Prostate gland (tissue), 2 donors: ENCODE data around the gene CEP63. TPM values are rescaled to one million over a fixed set of nuclear protein-coding genes. Genes with fewer than 3 reads are reported as not detected.
"Not testable (repeated sequence)": the region's sequence is repeated elsewhere in the genome, so short reads cannot be mapped to it uniquely, and the experiment has no call there.

Experiments used
- DNase-seq: peaks from one replicate; pipeline ENCODE4 v3.0.0-alpha.2; 2019; ENCODE audit warnings: low spot score
- H3K27ac ChIP-seq, 2 donors: fragments of 200-600 bp; sonication (generic); 2 replicates each; pipeline ENCODE4 v1.5.1; 2017 to 2019
- H3K27me3 ChIP-seq: fragments of 200-600 bp; sonication (generic); replicated peaks from 2 replicates; pipeline ENCODE4 v1.5.1; 2019; ENCODE audit not compliant: insufficient read depth
- H3K36me3 ChIP-seq, 2 donors: fragments of 200-600 bp; sonication (generic); 1 replicate in 1 of 2; 2 replicates in 1 of 2; pipeline versions ENCODE4 v1.5.1 to v1.8.1; 2017 to 2019
- H3K4me1 ChIP-seq: fragments of 200-600 bp; sonication (generic); replicated peaks from 2 replicates; pipeline ENCODE4 v1.5.1; 2019
- H3K4me3 ChIP-seq, 2 donors: fragments of 200-600 bp; sonication (generic); 2 replicates each; pipeline ENCODE4 v1.5.1; 2017 to 2019
- H3K9me3 ChIP-seq: fragments of 200-600 bp; sonication (generic); 2 replicates; pipeline ENCODE4 v1.5.1; 2017
- CTCF ChIP-seq, 4 experiments: fragments of 200-600 bp in 2 of 4; fragments of 450-650 bp in 2 of 4; sonication (generic) in 2 of 4; IDR thresholded peaks; 1 replicate in 3 of 4; 2 replicates in 1 of 4; pipeline ENCODE4 v1.5.1; 2016 to 2019; ENCODE audit warnings: antibody characterized with exemption in 4 of 4, mild to moderate bottlenecking in 2 of 4, moderate library complexity in 2 of 4
- POLR2A ChIP-seq: fragments of 450-650 bp; IDR thresholded peaks from one replicate; pipeline ENCODE4 v1.6.1; 2016; ENCODE audit warnings: antibody characterized with exemption, mild to moderate bottlenecking
- POLR2AphosphoS5 ChIP-seq: sonication (generic); formaldehyde crosslinking; IDR thresholded peaks from one replicate; pipeline ENCODE4 v1.6.1; 2017; ENCODE audit warnings: antibody characterized with exemption
- WGBS: methylation state at CpG from one replicate; pipeline ENCODE4 v1.1.5; 2018; 5-methylcytosine and 5-hydroxymethylcytosine counted together
- intact Hi-C: fragments of 100-400 bp; cut with DNase I; formaldehyde crosslinking; loops from one replicate; pipeline ENCODE4 v1.14.2; 2022
- total RNA-seq, 2 donors: library from RNA; depleted of rRNA; stranded (reverse); fragments of >200 nt; gene quantifications; one replicate each; pipeline ENCODE4 v1.1.0, GENCODE V29; 2016

CEP63 gene
- total RNA-seq, 2 donors from 2014 or later: 35.2 to 60.1 TPM

GRCh38 chr3:134536781-134537180, 50.9 kb downstream of the CEP63 start:
- Histone ChIP-seq H3K4me3 (no peak overlapping the region), H3K27ac (no peak overlapping the region), H3K4me1 (no peaks in the 10 kb centered on the region), H3K9me3 (no peaks in the 10 kb centered on the region), H3K27me3 (no peaks in the 10 kb centered on the region), H3K36me3 (no peaks in the 10 kb centered on the region)
- no peak for DNase-seq
- no peak for TF ChIP-seq CTCF (IDR thresholded peaks at IDR 0.05)
- TF ChIP-seq POLR2A: no peak
- no peak for TF ChIP-seq POLR2AphosphoS5
- intact Hi-C loops: no loop called here
- WGBS: 88% methylated on average over 5 of the region's 5 CpGs

- WGBS: 68% methylated on average over 3 of the region's 3 CpGs
- Histone ChIP-seq H3K4me3 (no peak overlapping the region), H3K36me3 (peaks cover 0 to 4% of the 10 kb centered on the region in 2 donors), H3K27me3 (no peaks in the 10 kb centered on the region), H3K9me3 (no peaks in the 10 kb centered on the region), H3K4me1 (no peaks in the 10 kb centered on the region), H3K27ac (no peak overlapping the region)
- no peak for DNase-seq
- intact Hi-C loops: no loop called here
- TF ChIP-seq CTCF (IDR thresholded peaks at IDR 0.05) (no peak), POLR2AphosphoS5 (no peak), POLR2A (no peak)
These were observed 56.6 kb downstream of the CEP63 start for GRCh38 chr3:134542287-134542958.

GRCh38 chr3:134543113-134543512, 57.3 kb downstream of the CEP63 start:
- TF ChIP-seq CTCF (IDR thresholded peaks at IDR 0.05) (no peak), POLR2A (no peak), POLR2AphosphoS5 (no peak)
- no peak overlapping the region for H3K27ac ChIP-seq
- DNase-seq: no peak
- H3K9me3 ChIP-seq: no peaks in the 10 kb centered on the region
- H3K4me1 ChIP-seq: no peaks in the 10 kb centered on the region
- no peaks in the 10 kb centered on the region for H3K27me3 ChIP-seq
- WGBS: 84% methylated on average over 3 of the region's 3 CpGs
- intact Hi-C loops: no loop called here
- H3K36me3 ChIP-seq: peaks cover 0 to 4% of the 10 kb centered on the region in 2 donors
- H3K4me3 ChIP-seq: no peak overlapping the region

- 88% methylated on average over 2 of the region's 2 CpGs for WGBS
- intact Hi-C loops: no loop called here
- peaks cover 0 to 4% of the 10 kb centered on the region in 2 donors for H3K36me3 ChIP-seq
These were observed 58.5 kb downstream of the CEP63 start for GRCh38 chr3:134544316-134544715.

GRCh38 chr3:134544783-134545182, 58.9 kb downstream of the CEP63 start:
- H3K27me3 ChIP-seq, H3K9me3 ChIP-seq, H3K36me3 ChIP-seq, H3K4me1 ChIP-seq, H3K4me3 ChIP-seq, DNase-seq, intact Hi-C loops, H3K27ac ChIP-seq: not testable (repeated sequence)
- WGBS: 86% methylated on average over 12 of the region's 12 CpGs

More at GRCh38 chr3:134544316-134544715, 58.5 kb downstream of the CEP63 start:
- H3K27ac ChIP-seq: no peak overlapping the region
- TF ChIP-seq POLR2AphosphoS5 (no peak), POLR2A (no peak), CTCF (IDR thresholded peaks at IDR 0.05) (no peak)
- no peaks in the 10 kb centered on the region for H3K27me3 ChIP-seq
- H3K4me3 ChIP-seq: no peak overlapping the region
- no peaks in the 10 kb centered on the region for H3K9me3 ChIP-seq
- DNase-seq: no peak
- H3K4me1 ChIP-seq: no peaks in the 10 kb centered on the region
